ENCODE data around the gene SH3PXD2B.

GRCh38 chr5:172399336-172399735 lies 55.0 kb downstream of the SH3PXD2B start:
- TF ChIP-seq CTCF (IDR thresholded peaks at IDR 0.05) (no peak), POLR2AphosphoS5 (IDR thresholded peaks at IDR 0.05) (no peak)
